ENCODE measurements around the gene DGKG.

The DGKG gene

DNA sequence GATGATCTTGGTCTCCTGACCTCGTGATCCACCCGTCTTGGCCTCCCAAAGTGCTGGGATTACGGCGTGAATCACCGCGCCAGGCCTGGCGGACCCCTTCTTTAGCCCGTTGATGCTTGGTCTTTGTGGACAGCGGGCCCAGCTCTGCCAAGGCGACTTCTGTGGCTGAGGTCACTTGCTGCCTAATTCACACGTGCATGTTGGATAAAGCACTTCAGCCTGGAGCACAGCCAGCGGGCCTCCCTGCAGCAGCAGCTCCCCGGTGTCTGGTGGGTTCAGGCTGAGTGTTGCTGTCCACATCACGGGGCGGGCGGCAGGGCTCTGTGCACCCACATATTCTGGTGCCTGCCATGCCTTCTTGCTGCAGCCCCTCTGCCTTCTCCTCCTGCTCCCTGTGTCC, 88.4 kb downstream of the DGKG start:
- no peak for TF ChIP-seq CTCF (IDR thresholded peaks at IDR 0.05; ENCODE audit: insufficient read depth, low read depth, low read length, missing control alignments)
- DNase-seq (ENCODE audit: low read depth) = no peak
- no peak overlapping the region for H3K4me3 ChIP-seq (ENCODE audit: low read depth, low read length)

DNA sequence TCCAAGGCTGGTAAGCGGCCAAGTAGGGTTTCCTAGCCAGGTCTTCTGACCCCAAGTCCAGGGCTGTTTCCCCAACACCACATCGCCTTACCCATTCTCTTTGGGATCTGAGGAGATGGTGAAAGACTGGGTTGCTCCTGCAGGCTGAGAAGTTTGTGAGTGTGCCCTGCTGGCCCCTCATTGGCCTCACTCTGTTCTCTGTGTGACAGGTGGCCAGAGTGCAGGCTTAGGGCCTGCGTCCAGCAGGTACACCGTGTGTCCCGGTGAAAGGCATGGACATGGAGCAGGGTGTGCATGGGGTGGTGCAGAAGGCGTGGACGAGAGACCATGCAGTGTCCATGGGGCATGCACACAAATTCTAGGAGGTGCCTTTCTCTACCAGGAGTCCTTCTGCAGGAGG, 91.3 kb downstream of the DGKG start:
- DNase-seq (ENCODE audit: low read depth) = no peak
- no peak for TF ChIP-seq CTCF (IDR thresholded peaks at IDR 0.05; ENCODE audit: insufficient read depth, low read depth, low read length, missing control alignments)
- no peak overlapping the region for H3K4me3 ChIP-seq (ENCODE audit: low read depth, low read length)

- no peak overlapping the region for H3K4me3 ChIP-seq (ENCODE audit: low read depth, low read length)
- TF ChIP-seq CTCF (IDR thresholded peaks at IDR 0.05; ENCODE audit: insufficient read depth, low read depth, low read length, missing control alignments) = peak; percentile 41
- peak; percentile 47 for DNase-seq (ENCODE audit: low read depth)
Observed at GRCh38 chr3:186268616-186269448, 93.2 kb downstream of the DGKG start.

DNA sequence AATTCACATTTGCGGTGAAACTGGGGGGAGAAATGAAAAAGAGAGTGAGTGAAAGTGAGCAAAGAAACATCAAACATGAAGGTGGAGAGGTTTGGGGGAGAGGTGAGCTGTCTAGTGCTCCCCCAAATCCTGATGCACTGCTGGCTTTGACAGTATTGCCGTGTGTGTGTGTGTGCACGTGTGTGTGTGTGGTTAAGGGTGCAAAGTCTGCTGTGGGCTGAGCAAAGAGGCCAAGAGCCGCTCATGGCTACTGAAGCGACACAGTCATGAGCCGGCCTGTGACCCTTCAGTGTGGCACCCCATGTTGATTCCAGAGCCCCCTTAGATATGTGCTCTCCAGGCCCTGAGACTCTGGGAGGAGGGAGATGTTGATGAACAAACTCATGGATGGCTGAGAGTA, 94.3 kb downstream of the DGKG start:
- TF ChIP-seq CTCF (IDR thresholded peaks at IDR 0.05; ENCODE audit: insufficient read depth, low read depth, low read length, missing control alignments) = no peak
- no peak overlapping the region for H3K4me3 ChIP-seq (ENCODE audit: low read depth, low read length)
- DNase-seq (ENCODE audit: low read depth) = no peak

DNA sequence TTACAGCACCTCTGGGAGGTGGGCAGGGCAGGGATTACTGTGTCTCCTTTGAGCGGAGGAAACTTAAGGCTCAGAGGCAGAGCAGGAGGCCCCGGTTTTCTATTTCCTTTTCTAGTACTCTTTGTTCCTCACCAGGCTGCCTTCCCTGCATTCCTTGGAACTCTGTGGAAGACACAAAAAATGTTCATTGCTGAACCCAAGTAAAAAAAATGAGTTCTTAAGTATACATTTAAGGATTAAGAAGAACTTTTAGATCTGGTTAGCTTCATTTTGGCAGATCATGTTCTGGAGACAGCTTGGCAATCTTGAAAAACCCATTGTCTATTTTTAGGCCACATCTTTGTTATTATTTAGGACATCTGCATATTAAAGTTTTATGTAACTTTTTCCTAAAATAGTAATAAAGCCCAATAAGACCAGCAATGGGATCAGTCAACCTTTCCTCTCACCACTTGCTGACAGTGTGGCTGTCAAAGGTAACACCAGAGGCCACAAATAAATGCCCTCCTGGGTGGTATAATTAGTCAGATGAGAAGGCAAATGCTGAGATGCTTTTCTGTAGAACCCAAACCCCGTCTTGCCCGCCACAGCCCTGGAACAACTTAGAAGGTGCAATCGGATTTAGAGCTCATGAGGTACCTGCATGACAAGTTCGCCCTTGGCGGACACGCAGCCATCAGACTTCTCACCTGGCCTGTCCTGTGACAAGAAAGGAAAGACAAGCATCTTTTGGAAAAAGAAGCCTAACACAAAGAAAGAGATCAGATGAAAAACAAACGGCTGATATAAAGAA, 97.2 kb downstream of the DGKG start:
- no peak for DNase-seq (ENCODE audit: low read depth)
- H3K4me3 ChIP-seq (ENCODE audit: low read depth, low read length) = no peak overlapping the region
- no peak for TF ChIP-seq CTCF (IDR thresholded peaks at IDR 0.05; ENCODE audit: insufficient read depth, low read depth, low read length, missing control alignments)

DNA sequence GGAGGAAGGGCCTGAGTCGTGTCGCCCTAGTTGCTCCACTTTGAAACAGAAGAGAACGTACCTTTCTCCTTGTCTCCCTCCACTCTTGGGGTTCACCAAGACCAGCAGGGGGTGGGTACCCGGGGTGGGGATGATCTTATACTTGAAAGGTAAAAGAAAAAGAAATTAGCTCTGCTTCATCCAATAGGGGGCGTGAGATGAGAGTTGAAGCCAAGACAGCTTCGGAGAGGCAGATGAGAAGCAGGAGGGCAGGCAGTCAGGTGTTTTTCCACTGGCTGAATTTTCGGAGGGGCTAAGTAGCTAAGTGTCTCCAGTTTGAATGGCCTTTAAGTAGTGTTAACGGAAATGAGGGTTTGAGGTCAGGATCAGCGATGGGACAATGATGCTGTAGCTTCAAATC, 100.4 kb downstream of the DGKG start:
- TF ChIP-seq CTCF (IDR thresholded peaks at IDR 0.05; ENCODE audit: insufficient read depth, low read depth, low read length, missing control alignments) = peak; percentile 13
- DNase-seq (ENCODE audit: low read depth) = peak; percentile 35
- no peak overlapping the region for H3K4me3 ChIP-seq (ENCODE audit: low read depth, low read length)
